SK-N-MC (cell line): ENCODE results near the gene NAP1L4.
A peak's percentile ranks its signal among the peaks of the same experiment; 100 is the strongest.

Experiments
- DNase-seq: peaks from one replicate; pipeline ENCODE4 v3.0.0-alpha.2; 2011; ENCODE audit warnings: low read depth, low spot score
- H3K27ac ChIP-seq: fragments of 200-600 bp; sonication (generic); 2 replicates; pipeline ENCODE4 v1.5.1; 2016; ENCODE audit warnings: mixed run types
- H3K36me3 ChIP-seq: fragments of 200-600 bp; sonication (generic); 2 replicates; pipeline ENCODE4 v1.6.1; 2017; ENCODE audit warnings: antibody characterized with exemption, low read length, mixed read lengths; ENCODE audit not compliant: insufficient read depth
- H3K4me3 ChIP-seq: fragments of 200-600 bp; sonication (generic); 2 replicates; pipeline ENCODE4 v1.5.1; 2016
- H3K9ac ChIP-seq: fragments of 200-600 bp; sonication (generic); 2 replicates; pipeline ENCODE4 v1.8.0; 2017; ENCODE audit warnings: mixed run types, mixed read lengths; ENCODE audit not compliant: insufficient read length
- H3K9me3 ChIP-seq: fragments of 200-600 bp; sonication (generic); 2 replicates; pipeline ENCODE4 v1.6.1; 2017; ENCODE audit warnings: low read depth, mild to moderate bottlenecking, antibody characterized with exemption, low read length, moderate library complexity, mixed read lengths
- EZH2 ChIP-seq: fragments of 200-600 bp; sonication (generic); IDR thresholded peaks from one replicate; pipeline ENCODE4 v1.6.1; 2017; ENCODE audit warnings: antibody characterized with exemption
- FOXP2 ChIP-seq: optimal IDR thresholded peaks from 2 replicates; pipeline ENCODE3; 2011; ENCODE audit warnings: mild to moderate bottlenecking, moderate library complexity; ENCODE audit not compliant: insufficient read depth; ENCODE audit errors: extremely low read length, control extremely low read depth
- POLR2AphosphoS5 ChIP-seq: IDR thresholded peaks from 2 replicates; pipeline ENCODE4 v1.6.1; 2012; ENCODE audit warnings: mild to moderate bottlenecking, low read depth, low read length, borderline replicate concordance

The NAP1L4 gene

GRCh38 chr11:2928605-2929530 is 63.3 kb downstream of the NAP1L4 start, which contains the start of gene PHLDA2:
TSS of gene PHLDA2 (minus strand) at chr11:2929420. CDS start at chr11:2929364, 56 bp downstream.
- no peak for DNase-seq
- Histone ChIP-seq H3K9ac (no peak within 1 kb of the TSS), H3K9me3 (no peaks in the 10 kb centered on the region), H3K4me3 (peak within 1 kb of the TSS; percentile 73), H3K27ac (no peak within 1 kb of the TSS), H3K36me3 (no peaks in the 10 kb centered on the region)
- TF ChIP-seq POLR2AphosphoS5 (no peak), EZH2 (peak; percentile 55), FOXP2 (no peak)

GRCh38 chr11:2927851-2928604 is 64.1 kb downstream of the NAP1L4 start:
- Histone ChIP-seq H3K9me3 (no peaks in the 10 kb centered on the region), H3K9ac (no peak overlapping the region), H3K4me3 (peak overlapping the region; percentile 73), H3K36me3 (no peaks in the 10 kb centered on the region), H3K27ac (no peak overlapping the region)
- TF ChIP-seq FOXP2 (no peak), POLR2AphosphoS5 (no peak), EZH2 (no peak)
- no peak for DNase-seq

- H3K9me3 ChIP-seq = no peaks in the 10 kb centered on the region
- H3K36me3 ChIP-seq = no peaks in the 10 kb centered on the region
- TF ChIP-seq EZH2 = no peak
- TF ChIP-seq POLR2AphosphoS5 = no peak
- no peak for TF ChIP-seq FOXP2
- no peak for DNase-seq
- no peak overlapping the region for H3K4me3 ChIP-seq
- H3K27ac ChIP-seq = no peak overlapping the region
- no peak overlapping the region for H3K9ac ChIP-seq
Measured at GRCh38 chr11:2927121-2927800, 64.9 kb downstream of the NAP1L4 start.

- TF ChIP-seq FOXP2 (no peak), POLR2AphosphoS5 (no peak)
- Histone ChIP-seq H3K4me3 (no peak overlapping the region), H3K36me3 (no peaks in the 10 kb centered on the region), H3K9ac (no peak overlapping the region), H3K27ac (no peak overlapping the region), H3K9me3 (no peaks in the 10 kb centered on the region)
- no peak for DNase-seq
Measured at GRCh38 chr11:2926611-2927051, 65.5 kb downstream of the NAP1L4 start.

- H3K36me3 ChIP-seq = no peaks in the 10 kb centered on the region
- no peak overlapping the region for H3K9ac ChIP-seq
- H3K4me3 ChIP-seq = no peak overlapping the region
- H3K9me3 ChIP-seq = no peaks in the 10 kb centered on the region
- no peak for DNase-seq
- H3K27ac ChIP-seq = no peak overlapping the region
- TF ChIP-seq POLR2AphosphoS5 = no peak
- TF ChIP-seq FOXP2 = no peak
- TF ChIP-seq EZH2 = no peak
Measured at GRCh38 chr11:2924821-2925675, 67.1 kb downstream of the NAP1L4 start.

- Histone ChIP-seq H3K4me3 (no peak overlapping the region), H3K27ac (no peak overlapping the region), H3K36me3 (no peaks in the 10 kb centered on the region), H3K9me3 (no peaks in the 10 kb centered on the region), H3K9ac (no peak overlapping the region)
- no peak for DNase-seq
- TF ChIP-seq EZH2 (no peak), POLR2AphosphoS5 (no peak), FOXP2 (no peak)
Measured at GRCh38 chr11:2924381-2924780, 67.7 kb downstream of the NAP1L4 start.
